K562 (cell line): ENCODE measurements around the gene FASTK. TPM values are rescaled to one million over a fixed set of nuclear protein-coding genes. Genes with fewer than 3 reads are reported as not detected.
A peak's percentile ranks its signal among the peaks of the same experiment; 100 is the strongest.

Experiments
- CEBPB ChIP-seq: fragments of 450-650 bp; IDR thresholded peaks from 2 replicates; pipeline ENCODE4 v1.6.1; 2016; ENCODE audit warnings: missing genetic modification characterization, missing compliant biosample characterization
- CREB1 ChIP-seq, 2 experiments: sonication (generic) in 1 of 2; formaldehyde crosslinking in 1 of 2; IDR thresholded peaks; 2 replicates each; pipeline versions ENCODE4 v1.6.1 to v1.8.0; 2012 to 2022; ENCODE audit warnings: inconsistent platforms in 1 of 2, mild to moderate bottlenecking in 1 of 2, missing genetic modification reagents in 1 of 2, moderate library complexity in 1 of 2
- CTBP1 ChIP-seq: fragments of 450-650 bp; IDR thresholded peaks from 2 replicates; pipeline ENCODE4 v1.6.1; 2016; ENCODE audit warnings: borderline replicate concordance
- GABPB2 ChIP-seq: fragments of 250-450 bp; sonication (Bioruptor Pico); conservative IDR thresholded peaks from 2 replicates; pipeline ENCODE4 v1.5.1; 2021; ENCODE audit warnings: mild to moderate bottlenecking
- GMEB1 ChIP-seq: fragments of 250-450 bp; sonication (Bioruptor Pico); IDR thresholded peaks from 2 replicates; pipeline ENCODE4 v1.4.0; 2020; ENCODE audit warnings: mild to moderate bottlenecking
- HMBOX1 ChIP-seq: sonication (generic); IDR thresholded peaks from 2 replicates; pipeline ENCODE4 v1.6.1; 2016
- HNRNPH1 ChIP-seq: fragments of 200-400 bp; formaldehyde crosslinking; optimal IDR thresholded peaks from 2 replicates; pipeline ENCODE3; 2017; ENCODE audit warnings: low read depth, mild to moderate bottlenecking, low read length, moderate library complexity
- NR4A1 ChIP-seq, 2 experiments: fragments of 250-450 bp in 1 of 2; fragments of 450-650 bp in 1 of 2; sonication (Bioruptor Pico) in 1 of 2; IDR thresholded peaks; 2 replicates each; pipeline versions ENCODE4 v1.4.0 to v1.6.1; 2016 to 2020; ENCODE audit warnings: mild to moderate bottlenecking in 2 of 2, missing compliant biosample characterization in 1 of 2, missing genetic modification characterization in 1 of 2, moderate library complexity in 1 of 2
- PHB ChIP-seq: fragments of 250-450 bp; sonication (Bioruptor Pico); IDR thresholded peaks from 2 replicates; pipeline ENCODE4 v1.5.0; 2021
- SOX6 ChIP-seq: fragments of 450-650 bp; IDR thresholded peaks from 2 replicates; pipeline ENCODE4 v1.6.1; 2014; ENCODE audit warnings: mild to moderate bottlenecking
- ZBTB12 ChIP-seq: fragments of 250-450 bp; sonication (Bioruptor Pico); IDR thresholded peaks from 2 replicates; pipeline ENCODE4 v1.4.0; 2020
- ZNF217 ChIP-seq: sonication (generic); formaldehyde crosslinking; IDR thresholded peaks from 2 replicates; pipeline ENCODE4 v1.8.0; 2022; ENCODE audit warnings: mild to moderate bottlenecking, missing genetic modification reagents
- ZNF316 ChIP-seq: fragments of 450-650 bp; IDR thresholded peaks from 2 replicates; pipeline ENCODE4 v1.6.1; 2016
- ZNF407 ChIP-seq: fragments of 450-650 bp; IDR thresholded peaks from 2 replicates; pipeline ENCODE4 v1.6.1; 2016; ENCODE audit warnings: low read depth
- polyA plus RNA-seq, 8 experiments: library from polyadenylated mRNA; depleted of rRNA in 4 of 8; stranded (reverse) in 5 of 8; unstranded in 3 of 8; fragments of >200 nt; fragmentation: Nextera tagmentation in 2 of 8; fragmentation: Illumina TruSeq in 1 of 8; extraction: Ambion mirVana in 2 of 8; extraction: Trizol in 1 of 8; gene quantifications; 2 replicates each; pipeline versions ENCODE4 v1.2.1 to v1.2.3, GENCODE V29; 2011 to 2014; ENCODE audit warnings: inconsistent platforms in 1 of 8, missing spikeins in 1 of 8
- total RNA-seq, 7 experiments: library from RNA; depleted of rRNA in 6 of 7; stranded (reverse); fragments of >200 nt in 6 of 7; fragmentation: Illumina TruSeq in 2 of 7; extraction: Trizol in 2 of 7; gene quantifications; 2 replicates each; pipeline versions ENCODE4 v1.2.1 to v1.2.3, GENCODE V29; 2011 to 2021; ENCODE audit warnings: low replicate concordance in 1 of 7

FASTK gene
- total and polyA plus RNA-seq, 9 of the 15 experiments (the other 6 are each of a cell fraction or from before 2014, with no cell fraction given), result 0.51 to 150 (median 48.2) TPM

GRCh38 chr7:151083071-151083823, 2.6 kb upstream of the FASTK start, which contains the start of gene TMUB1 (continued):
- peak; percentile 72 for TF ChIP-seq GMEB1 (CRISPR knock-in tag)
- TF ChIP-seq CEBPB (tag), result no peak
- peak; percentile 80; the same call in 1 of the 2 replicates for TF ChIP-seq CTBP1
- TF ChIP-seq ZNF316, result no peak
- TF ChIP-seq ZBTB12 (CRISPR knock-in tag), result no peak
- TF ChIP-seq NR4A1 (CRISPR knock-in tag; IDR thresholded peaks at IDR 0.05), result no peak
- 0 out of 2 replicates have a peak, but pooled peaks have one; percentile 57 for TF ChIP-seq NR4A1 (tag; IDR thresholded peaks at IDR 0.05)
- TF ChIP-seq ZNF407, result no peak
- no peak for TF ChIP-seq PHB
- TF ChIP-seq GABPB2 (CRISPR knock-in tag), result no peak
- peak; percentile 81 for TF ChIP-seq CREB1 (IDR thresholded peaks at IDR 0.05)
- peak; percentile 69; the same call in 1 of the 2 replicates for TF ChIP-seq CREB1 (CRISPR knock-in tag; IDR thresholded peaks at IDR 0.05)
- TF ChIP-seq HNRNPH1, result no peak
- no peak for TF ChIP-seq ZNF217 (CRISPR knock-in tag)
- TF ChIP-seq HMBOX1, result no peak
- TF ChIP-seq SOX6, result no peak
